Measurements from ENCODE around the gene ID2.

Gene ID2

DNA sequence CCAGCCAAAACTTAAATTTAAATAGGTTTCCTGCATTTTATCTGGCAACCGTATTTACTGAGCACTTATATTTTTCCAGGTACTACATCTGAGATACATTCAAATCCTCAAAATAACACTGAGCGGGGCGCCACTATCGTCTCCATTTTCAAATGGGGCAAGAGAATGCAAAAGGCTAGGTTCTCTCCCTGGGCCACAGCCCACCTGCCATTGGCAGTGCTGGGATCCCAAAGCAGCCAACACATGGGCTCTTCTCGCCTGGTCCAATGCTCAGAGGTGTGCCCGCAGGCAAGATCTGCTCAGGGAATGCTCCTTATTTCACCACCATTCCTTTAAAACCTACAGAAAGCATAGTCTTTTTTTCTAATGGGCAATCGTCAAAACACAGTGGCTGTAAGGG, 11.3 kb upstream of the ID2 start:
- no peak for DNase-seq (ENCODE audit: low spot score)

DNA sequence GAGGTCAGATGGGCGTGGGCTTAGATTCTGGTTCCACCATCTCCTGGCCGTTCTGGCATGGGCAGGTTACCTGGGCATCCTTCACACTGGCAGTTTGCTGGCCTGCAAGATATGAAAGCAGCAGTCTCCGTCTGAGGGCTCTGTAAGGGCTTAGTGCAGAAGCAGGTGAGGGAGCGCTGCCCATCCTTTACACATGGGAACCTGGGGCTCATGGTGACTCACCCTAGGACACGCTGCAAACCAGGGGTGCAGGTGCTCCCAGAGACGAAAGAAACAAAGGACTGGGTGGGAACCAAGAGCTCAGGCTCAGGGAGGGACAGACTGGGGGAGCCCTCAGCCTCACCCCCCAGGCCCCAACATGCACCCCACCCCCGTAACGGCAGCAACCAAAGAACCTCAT, 10.7 kb upstream of the ID2 start:
- DNase-seq (ENCODE audit: low spot score), result no peak

DNA sequence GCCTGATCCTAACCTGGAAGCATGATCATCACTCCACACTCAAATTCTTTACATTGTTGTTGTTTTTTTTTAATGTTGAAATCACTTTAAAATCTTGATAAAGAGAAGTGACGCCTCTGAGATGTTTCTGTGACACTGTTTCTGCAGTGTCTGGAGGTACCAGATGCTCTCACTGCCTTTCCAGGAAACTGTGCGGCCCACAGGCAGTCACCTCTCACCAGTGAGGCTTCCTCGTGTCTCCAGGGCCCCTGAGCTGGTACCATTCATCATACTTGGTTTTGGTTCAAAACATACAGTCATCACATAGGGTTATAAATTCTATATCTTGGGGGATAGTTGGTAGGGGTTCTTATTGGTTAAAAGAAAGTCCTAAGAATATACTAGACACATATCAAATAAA, 10.1 kb upstream of the ID2 start:
- no peak for DNase-seq (ENCODE audit: low spot score)

DNA sequence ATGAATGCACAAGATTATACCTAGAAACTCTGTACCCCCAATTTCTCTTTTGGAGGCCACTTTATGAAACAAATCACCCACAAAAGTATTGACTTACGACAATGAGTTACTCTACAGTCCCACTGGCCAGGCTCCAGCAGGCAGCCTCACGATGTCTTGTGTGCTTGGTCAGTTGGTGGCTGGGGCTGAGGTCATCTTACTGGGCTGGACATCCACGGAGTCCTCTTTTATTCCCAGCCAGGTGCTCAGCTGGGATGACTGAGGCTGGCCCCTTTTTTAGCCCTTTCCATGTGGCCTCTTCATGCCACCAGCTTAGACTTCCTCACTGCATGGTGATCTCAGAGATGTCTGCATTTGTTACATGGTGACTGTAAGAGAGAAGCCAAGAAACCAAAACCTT, 8.9 kb upstream of the ID2 start:
- no peak for DNase-seq (ENCODE audit: low spot score)

DNA sequence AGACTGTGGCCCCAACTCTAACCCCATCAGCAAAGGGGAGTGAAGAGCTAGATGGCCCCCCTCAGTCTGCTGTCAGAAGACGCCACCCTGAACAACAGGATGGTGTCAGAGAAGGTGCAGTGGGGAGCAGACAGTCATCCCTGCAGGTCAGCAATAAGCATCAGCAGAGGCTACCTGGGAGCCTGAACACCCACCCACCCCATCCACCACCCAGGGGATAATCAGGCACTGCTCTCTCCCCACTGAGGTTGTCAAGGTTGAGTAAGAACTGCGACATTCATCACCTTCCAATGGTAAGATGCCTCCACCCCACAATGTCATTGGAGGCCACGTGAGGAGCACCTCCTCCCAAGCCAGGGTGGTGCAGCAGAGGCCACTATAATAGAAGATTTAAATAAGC, 8.5 kb upstream of the ID2 start:
- no peak for DNase-seq (ENCODE audit: low spot score)

DNA sequence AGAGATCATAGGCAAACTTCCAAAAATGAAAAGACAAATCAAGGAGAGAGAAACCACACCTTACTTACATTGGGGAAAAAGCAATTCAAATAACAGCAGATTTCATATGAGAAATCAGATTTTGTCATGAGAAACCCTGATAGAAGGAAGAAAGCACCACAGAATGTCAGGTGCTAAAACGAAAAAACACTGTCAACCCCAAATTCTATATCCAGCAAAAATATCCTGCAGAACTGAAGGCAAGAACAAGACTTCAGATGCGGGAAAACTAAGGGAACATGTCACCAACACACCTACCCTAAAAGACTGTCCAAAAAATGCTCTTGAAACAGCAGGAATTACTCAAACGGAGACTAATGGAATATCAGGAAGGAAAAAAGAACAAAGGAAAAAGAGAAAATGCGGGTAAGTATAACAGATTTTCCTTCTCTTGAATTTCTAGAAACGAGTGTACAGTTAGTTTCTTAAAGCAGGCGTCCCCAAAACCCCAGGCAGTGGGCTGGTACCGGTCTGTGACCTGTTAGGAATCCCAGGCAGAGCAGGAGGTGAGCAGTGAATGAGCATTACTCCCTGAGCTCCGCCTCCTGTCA, 7.3 kb upstream of the ID2 start:
- no peak for DNase-seq (ENCODE audit: low spot score)

DNA sequence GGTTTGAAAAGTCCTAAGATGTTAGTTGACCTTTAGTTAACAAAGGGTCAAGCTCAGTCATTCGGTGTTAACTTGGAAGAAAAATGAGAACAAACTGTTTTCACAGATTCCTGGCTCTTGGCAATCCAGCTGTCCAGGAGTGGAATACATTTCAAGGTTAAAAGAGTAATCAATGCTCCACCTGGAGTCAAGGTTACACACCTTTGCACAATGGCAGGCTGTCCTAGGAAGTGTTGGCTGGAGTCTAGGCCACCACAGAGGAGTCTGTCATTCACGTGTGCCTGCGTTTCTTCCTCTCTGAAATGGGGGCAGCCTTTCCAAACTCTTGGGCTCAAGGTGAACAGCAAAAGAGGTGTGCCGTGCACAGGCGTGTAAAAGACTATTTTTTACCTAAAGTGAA, 6.3 kb upstream of the ID2 start:
- no peak for DNase-seq (ENCODE audit: low spot score)

DNA sequence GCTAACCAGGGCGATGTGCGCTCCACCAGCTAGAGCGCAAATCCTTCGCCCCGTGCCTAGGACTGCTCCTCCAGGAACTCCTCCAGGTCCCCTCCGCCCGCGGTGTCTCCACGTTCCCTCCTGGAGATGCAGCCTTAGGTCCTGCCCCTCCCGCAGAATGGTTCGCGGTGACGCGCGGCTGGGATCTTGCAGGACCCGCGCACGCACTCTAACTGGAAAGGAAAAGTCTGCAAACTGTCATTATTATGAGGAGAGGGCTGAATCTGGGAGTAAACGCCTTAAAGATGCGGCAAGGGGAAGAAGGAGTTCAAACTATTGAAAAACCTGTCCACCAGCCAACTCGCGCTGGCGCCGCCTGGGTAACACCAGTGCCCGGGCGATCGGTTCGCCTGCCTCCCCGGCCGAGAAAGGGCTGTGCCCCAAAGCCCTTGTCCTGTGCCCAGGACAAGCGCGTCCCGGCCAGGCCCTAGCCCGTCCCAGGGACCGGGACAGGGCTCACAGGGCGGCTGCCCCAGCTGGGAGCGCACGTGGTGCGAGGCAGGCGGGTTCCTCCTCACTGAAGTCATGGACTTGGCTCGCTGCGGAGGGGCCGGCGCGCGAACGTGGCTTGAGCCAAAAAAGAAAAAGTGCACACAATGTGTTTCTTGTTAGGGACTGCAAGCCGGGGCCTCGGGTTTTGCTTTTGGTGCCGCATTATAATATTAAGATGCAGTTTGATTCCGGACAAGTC, 5.5 kb upstream of the ID2 start:
- DNase-seq (ENCODE audit: low spot score), result no peak

DNA sequence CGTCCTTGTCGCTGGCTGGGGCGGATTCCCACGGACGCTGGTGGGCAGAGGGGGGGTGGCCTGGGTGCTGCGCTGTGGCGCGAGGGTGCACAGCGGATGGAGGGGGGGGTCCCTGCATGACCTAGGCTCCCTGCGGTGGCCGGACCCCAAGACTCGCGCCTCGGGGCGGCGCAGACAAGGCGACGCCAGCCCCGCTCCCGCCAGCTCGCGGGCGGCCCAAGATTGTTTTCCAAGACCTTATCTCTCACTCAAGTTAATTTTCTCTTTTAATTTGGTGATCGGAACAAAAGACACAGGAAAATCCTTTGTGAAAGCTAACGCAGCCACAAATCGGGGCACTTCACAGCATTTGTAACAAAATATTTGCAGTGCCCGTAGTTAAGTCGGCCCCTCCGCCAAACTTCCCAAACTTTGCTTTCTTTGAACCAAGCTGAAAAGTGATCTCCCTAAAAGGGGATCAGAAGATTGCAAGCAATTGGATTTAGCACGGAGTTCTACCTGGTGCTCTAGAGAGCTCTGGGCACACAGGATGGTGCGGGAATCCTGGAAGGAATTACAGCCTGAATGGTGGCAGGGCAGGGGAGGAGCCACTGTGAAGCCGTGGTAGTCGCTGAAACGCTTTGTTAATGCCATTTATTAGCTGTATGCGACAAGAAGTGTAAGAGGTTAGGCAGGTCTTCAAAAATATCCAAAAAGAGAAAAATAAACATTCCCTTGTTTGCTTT, 4.8 kb upstream of the ID2 start:
- DNase-seq (ENCODE audit: low spot score), result no peak

DNA sequence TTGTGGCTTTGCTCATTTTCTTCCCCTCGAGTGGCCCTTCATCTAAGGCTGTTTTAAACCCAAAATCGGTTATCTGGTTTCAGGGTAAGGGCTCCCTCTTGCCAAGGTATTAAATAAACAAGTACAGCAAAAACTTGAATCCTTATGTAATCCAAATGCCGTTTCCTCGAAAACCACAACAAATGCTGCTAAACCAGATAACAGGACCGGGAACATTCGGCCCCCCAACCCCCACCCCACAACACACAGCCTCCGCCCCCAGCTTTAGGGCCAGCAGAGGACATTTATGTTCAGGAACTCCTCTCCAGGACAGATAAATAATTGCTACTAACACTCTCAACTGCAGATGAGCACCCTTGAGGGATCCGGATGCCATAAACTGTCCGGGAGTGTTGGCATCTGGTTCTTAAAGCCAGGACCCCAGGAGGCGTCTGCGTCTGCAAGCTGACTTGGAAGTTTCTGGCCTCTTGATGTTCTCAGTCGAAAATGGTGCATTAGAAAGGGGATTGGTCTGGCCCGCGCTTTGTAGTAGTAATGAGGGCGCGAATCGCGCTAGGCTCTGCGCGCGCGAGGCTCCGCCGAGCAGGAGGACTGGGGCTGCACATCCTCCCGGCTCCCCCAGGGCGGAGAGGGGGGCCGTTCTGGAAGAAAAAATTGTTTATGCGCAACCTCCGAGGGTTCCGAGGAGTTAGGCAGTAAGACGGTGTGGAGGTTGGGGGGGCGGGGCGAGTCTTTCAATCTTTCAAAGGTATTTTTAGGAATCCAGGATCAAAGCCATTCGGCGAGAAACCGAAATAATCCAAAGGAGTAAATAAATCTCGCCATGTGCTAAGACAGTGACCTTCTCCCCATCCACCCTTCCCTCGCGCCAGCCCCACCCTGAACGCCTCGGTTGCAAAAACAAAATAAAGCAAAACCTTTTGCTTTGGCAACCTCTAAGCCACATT, 3.9 kb upstream of the ID2 start:
- DNase-seq (ENCODE audit: low spot score), result no peak

DNA sequence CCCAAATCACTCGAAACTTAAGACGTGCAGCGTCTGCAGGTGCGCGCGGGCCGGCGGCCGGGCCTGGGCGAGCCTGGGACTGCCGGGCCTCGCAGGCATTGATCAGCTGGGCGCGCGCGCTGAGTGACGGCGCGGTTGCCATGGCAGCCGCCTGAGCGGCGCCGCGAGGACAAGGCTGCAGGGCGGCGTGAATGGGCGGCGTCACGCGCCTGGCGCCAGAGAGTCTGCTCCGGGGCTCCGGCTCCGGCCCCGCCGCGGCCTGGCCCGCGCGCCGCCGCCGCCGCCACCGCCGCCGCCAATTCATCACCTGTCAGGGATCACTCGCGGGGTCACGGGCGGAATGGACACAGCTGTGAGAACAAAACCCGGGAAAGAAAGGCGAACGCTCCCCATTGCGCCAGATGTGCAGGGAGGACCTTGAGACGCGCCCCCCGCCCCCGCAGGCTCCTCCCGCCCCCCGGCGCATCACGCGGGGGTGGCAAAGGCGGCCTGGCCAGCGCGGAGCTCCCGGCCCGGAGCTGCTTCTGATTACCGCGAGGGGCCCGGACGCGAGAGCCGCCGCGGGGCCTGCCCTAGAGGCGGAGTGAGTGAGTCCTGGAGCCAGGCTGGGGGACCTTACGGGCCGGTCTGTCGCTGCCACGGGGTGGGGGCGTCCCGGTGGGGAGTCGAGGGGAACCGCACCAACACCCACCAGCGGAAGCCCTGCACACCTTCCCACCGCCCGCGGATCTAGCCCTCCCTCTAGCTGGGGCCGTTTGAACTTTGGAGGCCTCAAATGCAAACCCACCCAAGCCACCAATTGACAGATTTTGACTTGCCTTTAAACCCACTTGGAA, 2.9 kb upstream of the ID2 start:
- DNase-seq (ENCODE audit: low spot score), result peak; percentile 74

DNA sequence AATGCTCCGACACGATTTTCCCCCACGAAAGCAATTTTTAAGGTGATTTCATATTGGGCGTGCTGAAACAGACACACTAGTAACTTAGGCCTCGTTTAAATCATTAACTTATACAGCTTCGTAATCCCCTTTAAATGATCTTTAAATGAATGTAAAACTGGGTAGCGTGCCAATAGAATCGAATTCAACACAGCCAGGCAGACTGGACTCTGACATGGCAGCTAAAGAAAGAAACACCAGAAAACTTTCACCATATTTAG, 2.4 kb upstream of the ID2 start:
- no peak for DNase-seq (ENCODE audit: low spot score)

DNA sequence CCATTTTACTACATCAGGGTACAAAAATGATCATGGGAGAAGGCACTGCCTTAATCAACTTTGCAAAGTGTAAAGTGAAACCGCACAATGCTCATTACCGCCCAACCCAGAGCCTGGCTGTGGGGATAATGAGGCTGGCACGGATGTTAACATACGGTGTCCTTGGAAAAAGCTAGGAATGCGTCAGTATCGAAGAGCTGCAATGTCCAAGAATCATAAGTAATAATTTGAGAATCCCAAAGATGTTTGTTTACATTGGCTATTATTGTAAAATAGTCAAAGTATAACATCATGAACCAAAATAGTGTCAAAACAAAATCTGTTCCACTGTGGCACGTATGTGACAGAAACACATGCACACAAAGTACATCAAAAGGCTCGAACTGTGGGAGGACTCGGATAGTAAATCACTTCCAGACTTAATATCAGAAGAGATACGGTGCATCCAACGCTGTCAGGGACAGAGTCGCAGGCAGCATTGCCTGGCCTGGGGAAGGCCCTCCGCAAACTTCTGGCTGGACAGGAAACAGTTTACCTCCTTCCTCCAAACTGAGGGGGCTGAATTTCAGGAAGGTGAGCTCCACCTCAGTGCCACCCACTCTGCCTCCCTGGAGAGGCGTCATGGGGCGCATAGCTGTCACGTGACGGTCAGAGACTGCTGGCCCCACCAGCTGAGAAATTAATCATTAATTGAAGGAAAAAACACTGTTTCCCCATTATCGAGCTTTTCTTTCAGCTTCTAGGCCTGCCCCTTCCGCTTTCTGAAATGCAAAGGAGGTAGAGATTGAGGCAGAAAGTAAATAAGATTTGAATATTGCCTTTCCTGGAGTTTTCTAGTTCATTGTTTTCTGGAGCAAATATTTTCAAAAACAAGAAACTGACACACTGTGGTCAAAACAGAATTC, 1.8 kb upstream of the ID2 start:
- peak; percentile 84 for DNase-seq (ENCODE audit: low spot score)

DNA sequence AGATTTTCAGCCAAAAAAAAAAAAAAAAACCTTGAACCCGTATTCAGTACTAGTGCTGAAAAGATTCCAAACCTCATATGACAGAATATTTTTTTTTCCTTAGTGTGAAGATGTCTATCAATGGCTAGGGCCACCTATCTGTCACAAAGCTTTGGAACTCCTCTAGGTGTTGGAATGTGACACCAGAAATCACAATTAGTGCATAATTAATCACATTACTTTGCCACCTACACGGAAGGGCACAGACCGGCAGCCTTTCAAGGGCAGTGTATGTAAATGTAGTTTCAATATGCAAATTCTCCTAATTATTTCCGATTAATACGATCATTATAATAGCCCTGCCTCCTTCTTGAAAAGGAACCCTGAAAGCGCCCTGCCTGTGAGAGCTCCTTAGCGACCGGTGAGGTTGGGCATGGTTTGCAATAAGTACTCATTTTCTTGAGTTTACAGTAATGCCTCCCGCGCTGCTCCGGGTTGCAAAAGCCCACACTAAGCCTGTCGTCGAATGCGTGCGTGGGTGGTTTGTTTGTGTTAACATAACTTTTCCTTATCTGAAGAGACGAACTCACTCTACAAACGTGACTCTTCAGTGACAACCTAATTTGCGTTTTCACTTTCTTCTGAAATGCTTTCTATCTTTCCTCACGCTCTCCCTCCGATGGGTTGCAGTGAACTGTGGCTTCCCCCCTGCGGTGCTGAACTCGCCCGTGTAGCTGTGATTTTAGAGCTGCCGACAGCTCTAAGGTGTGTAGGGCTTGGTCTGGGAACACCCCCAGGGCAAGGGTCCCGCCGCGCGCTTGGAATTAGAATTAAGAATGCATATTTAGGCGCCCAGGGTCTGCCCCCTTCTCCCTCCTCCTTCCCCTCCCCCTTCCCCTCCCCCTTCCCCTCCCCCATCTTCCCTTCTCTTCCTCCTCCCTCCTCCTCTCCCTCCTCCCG, 765 bp upstream of the ID2 start:
- DNase-seq (ENCODE audit: low spot score), result peak; percentile 58

DNA sequence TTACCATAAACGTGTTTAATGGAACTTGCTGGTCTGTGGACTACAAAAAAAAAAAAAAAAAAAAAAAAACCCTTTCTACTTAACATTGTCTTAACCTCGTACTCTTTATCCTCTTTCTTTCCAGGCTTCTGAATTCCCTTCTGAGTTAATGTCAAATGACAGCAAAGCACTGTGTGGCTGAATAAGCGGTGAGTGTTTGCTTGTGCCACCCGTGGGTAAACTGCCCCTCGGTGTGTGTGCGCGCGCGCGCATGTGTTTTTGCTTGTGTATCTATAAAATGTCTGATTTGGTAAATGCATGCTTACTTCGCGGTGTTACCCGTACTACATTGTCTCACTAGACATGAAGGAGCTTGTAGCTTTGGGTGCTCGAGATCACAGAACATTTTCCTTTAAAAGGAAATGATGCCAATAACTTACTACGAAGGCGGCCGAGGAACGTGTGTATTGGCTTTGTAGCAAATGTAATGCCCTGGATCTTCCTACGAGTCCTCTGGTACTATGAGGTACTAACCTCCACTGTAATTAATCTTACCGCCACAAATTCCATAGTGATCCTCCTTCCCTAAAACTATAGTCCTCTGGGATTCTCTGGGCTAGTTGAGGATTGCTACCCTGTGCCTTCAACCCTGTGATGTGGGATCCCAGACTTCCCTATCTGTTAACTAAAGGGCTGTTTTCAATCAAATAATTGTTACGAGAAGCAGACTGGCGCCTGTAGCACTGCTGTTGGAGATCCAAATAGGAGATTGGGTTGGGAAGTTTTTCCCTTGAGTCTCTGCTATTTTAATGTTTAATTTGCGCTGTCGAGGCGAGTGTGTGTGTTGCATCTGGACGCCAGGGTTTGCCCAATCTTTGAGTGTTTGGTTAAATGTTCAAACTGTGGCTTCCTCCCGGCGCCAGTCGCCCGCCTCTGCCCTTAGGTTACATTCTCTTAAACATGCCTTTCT, 1.1 kb downstream of the ID2 start:
- no peak for DNase-seq (ENCODE audit: low spot score)

DNA sequence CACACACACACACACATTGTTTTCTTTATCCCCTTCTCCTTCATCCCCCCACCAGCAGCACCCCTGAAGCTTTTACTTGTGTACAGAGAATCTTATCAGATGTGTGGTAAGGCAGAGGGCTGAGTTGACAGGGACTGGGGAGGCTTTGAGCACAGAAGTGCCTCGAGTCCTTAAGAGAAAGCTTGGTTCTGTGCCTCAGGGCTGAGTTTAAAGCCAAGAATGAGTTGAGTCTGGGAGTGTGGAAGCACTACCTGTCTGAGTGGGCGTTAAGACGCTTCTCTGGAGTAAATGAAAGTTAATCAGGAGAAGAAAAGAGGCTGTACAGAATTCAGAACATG, 2.7 kb downstream of the ID2 start:
- DNase-seq (ENCODE audit: low spot score), result no peak

DNA sequence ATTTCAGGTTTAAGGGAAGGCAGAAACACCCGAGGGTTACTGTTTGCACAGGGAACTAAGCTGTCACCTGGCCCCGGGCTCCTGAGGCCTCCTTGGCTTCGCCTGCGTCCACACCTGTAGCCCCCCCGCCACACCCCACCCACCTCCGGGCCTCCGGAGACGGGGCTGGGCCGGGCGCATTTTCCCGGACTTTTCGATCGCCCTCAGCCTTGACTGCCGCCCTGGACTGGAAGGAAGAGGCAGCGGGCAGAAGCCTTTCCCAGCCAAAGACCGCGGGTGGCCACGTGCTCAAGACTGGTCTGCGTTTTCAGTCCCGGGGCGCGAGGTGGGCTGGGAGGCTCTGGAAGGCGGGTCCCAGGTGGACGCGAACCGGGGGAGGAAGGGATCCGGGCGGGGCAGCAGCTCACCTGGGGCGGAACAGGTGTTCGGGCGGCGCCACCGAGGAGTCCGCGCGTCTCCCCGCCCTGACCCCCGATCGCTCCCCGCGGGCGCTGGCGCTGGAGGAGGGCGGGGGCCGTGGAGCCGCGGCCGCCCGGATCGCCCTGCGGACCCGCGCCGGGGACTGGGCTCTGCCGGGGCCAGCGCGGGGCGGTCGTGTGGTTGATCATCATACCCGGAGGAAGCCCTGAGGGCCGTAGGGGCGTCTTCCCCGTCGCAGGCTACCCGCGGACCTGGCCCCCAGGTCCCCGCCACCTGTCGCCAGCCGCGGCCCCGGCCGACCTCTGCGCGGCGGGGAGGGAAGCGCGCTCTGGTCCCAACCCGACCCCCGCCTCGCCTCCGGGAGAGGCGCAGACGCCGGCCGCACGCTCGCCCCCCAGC, 3.2 kb downstream of the ID2 start:
- no peak for DNase-seq (ENCODE audit: low spot score)
